ENCODE results near the gene AFF2.

Gene AFF2

GRCh38 chrX:148929686-148930085, 429.3 kb downstream of the AFF2 start:
- DNase-seq (ENCODE audit: low read depth), result no peak

- no peak for DNase-seq (ENCODE audit: low read depth)
Measured at GRCh38 chrX:148930206-148930729, 429.9 kb downstream of the AFF2 start.

- DNase-seq (ENCODE audit: low read depth), result no peak
Measured at GRCh38 chrX:148933881-148934280, 433.5 kb downstream of the AFF2 start.

- no peak for DNase-seq (ENCODE audit: low read depth)
Measured at GRCh38 chrX:148938348-148938747, 437.9 kb downstream of the AFF2 start.

GRCh38 chrX:148940411-148940996, 440.1 kb downstream of the AFF2 start:
- DNase-seq (ENCODE audit: low read depth), result no peak

- no peak for DNase-seq (ENCODE audit: low read depth)
Measured at GRCh38 chrX:148942754-148943153, 442.3 kb downstream of the AFF2 start.

- no peak for DNase-seq (ENCODE audit: low read depth)
Measured at GRCh38 chrX:148947399-148947975, 447.1 kb downstream of the AFF2 start.

GRCh38 chrX:148956352-148956751, 455.9 kb downstream of the AFF2 start:
- DNase-seq (ENCODE audit: low read depth), result no peak

GRCh38 chrX:148958901-148959300, 458.5 kb downstream of the AFF2 start:
- no peak for DNase-seq (ENCODE audit: low read depth)

GRCh38 chrX:148960060-148960459, 459.6 kb downstream of the AFF2 start:
- DNase-seq (ENCODE audit: low read depth), result no peak

GRCh38 chrX:148961985-148962384, 461.6 kb downstream of the AFF2 start:
- DNase-seq (ENCODE audit: low read depth), result no peak

GRCh38 chrX:148976571-148977400, 476.4 kb downstream of the AFF2 start:
- no peak for DNase-seq (ENCODE audit: low read depth)

GRCh38 chrX:148979786-148980185, 479.4 kb downstream of the AFF2 start:
- no peak for DNase-seq (ENCODE audit: low read depth)

GRCh38 chrX:148984238-148984637, 483.8 kb downstream of the AFF2 start:
- no peak for DNase-seq (ENCODE audit: low read depth)

- DNase-seq (ENCODE audit: low read depth), result no peak
Measured at GRCh38 chrX:148991502-148991901, 491.1 kb downstream of the AFF2 start.

GRCh38 chrX:148995661-148996060, 495.2 kb downstream of the AFF2 start:
- no peak for DNase-seq (ENCODE audit: low read depth)

- no peak for DNase-seq (ENCODE audit: low read depth)
Measured at GRCh38 chrX:149002320-149002719, 501.9 kb downstream of the AFF2 start.

- no peak for DNase-seq (ENCODE audit: low read depth)
Measured at GRCh38 chrX:149003863-149004660, 503.6 kb downstream of the AFF2 start.

- DNase-seq (ENCODE audit: low read depth), result no peak
Measured at GRCh38 chrX:149004936-149005335, 504.5 kb downstream of the AFF2 start.

- no peak for DNase-seq (ENCODE audit: low read depth)
Measured at GRCh38 chrX:149006235-149006634, 505.8 kb downstream of the AFF2 start.

- no peak for DNase-seq (ENCODE audit: low read depth)
Measured at GRCh38 chrX:149007423-149007822, 507.0 kb downstream of the AFF2 start.

Measured in stimulated activated CD4-positive, alpha-beta T cell treated with anti-CD3 and anti-CD28 coated beads, Interleukin-2, amount 100 ng/mL, for 4 hours (primary cell).